AG04450 (cell line): ENCODE measurements around the gene MRPL12. TPM values are rescaled to one million over a fixed set of nuclear protein-coding genes. Genes with fewer than 3 reads are reported as not detected.

ENCODE experiments used
- CTCF ChIA-PET: fragments of 300-600, 350-600 bp; formaldehyde crosslinking; extraction: SDS; loops from one replicate; lab custom pipeline; 2022; ENCODE audit warnings: antibody characterized with exemption, inconsistent platforms; lab: Charles Lee
- POLR2A ChIA-PET: fragments of 350-600 bp; formaldehyde crosslinking; extraction: SDS; loops from one replicate; lab custom pipeline; 2021; ENCODE audit warnings: antibody characterized with exemption, inconsistent platforms; lab: Yijun Ruan, JAX
- DNase-seq: peaks from one replicate; pipeline ENCODE4 v3.0.0-alpha.2; 2011; ENCODE audit warnings: low read depth, low spot score
- H3K27ac ChIP-seq: one replicate; pipeline ENCODE4 v1.5.1; 2012; ENCODE audit warnings: low read depth, low read length, control low read depth
- H3K27me3 ChIP-seq: one replicate; pipeline ENCODE4 v1.6.0; 2012; ENCODE audit warnings: low read length; ENCODE audit not compliant: control insufficient read depth, insufficient read depth
- H3K4me3 ChIP-seq: 2 replicates; pipeline ENCODE4 v1.5.1; 2011; ENCODE audit warnings: mild to moderate bottlenecking, low read depth, low read length, control low read depth
- H3K9me3 ChIP-seq: 2 replicates; pipeline ENCODE4 v1.5.1; 2012; ENCODE audit warnings: low read length; ENCODE audit not compliant: control insufficient read depth, insufficient read depth
- polyA plus RNA-seq: library from polyadenylated mRNA; depleted of rRNA; stranded (reverse); fragments of >200 nt; gene quantifications from 2 replicates; pipeline ENCODE4 v1.2.3, GENCODE V29; 2011
- TF ChIP-seq, protein P1 (sequence below): IDR thresholded peaks from 2 replicates; pipeline ENCODE4 v1.5.1; 2011; ENCODE audit warnings: low read depth, low read length, control low read depth, inconsistent platforms

MRPL12 gene
- polyA plus RNA-seq, 1 experiment, result 52.1 TPM

GRCh38 chr17:81712468-81713003, 9.4 kb downstream of the MRPL12 start:
- DNase-seq, result no peak
- no peak overlapping the region for H3K27ac ChIP-seq
- POLR2A ChIA-PET, result interaction anchor here (1.1 to 1.5 kb wide), 4 partner anchors 9 to 130 kb away, joined by 3 to 12 read pairs (median 6); partner anchors contain the start of genes MCRIP1 and MRPL12

GRCh38 chr17:81713004-81713555, 9.9 kb downstream of the MRPL12 start:
- Histone ChIP-seq H3K27me3 (no peaks in the 10 kb centered on the region), H3K27ac (no peak overlapping the region), H3K4me3 (peak overlapping the region; percentile 66), H3K9me3 (no peaks in the 10 kb centered on the region)
- ChIA-PET POLR2A (interaction anchor here (1.1 to 1.5 kb wide), 4 partner anchors 9 to 130 kb away, joined by 3 to 12 read pairs (median 6); partner anchors contain the start of genes MCRIP1 and MRPL12), CTCF (no interaction called here)
- TF ChIP-seq, protein P1, sequence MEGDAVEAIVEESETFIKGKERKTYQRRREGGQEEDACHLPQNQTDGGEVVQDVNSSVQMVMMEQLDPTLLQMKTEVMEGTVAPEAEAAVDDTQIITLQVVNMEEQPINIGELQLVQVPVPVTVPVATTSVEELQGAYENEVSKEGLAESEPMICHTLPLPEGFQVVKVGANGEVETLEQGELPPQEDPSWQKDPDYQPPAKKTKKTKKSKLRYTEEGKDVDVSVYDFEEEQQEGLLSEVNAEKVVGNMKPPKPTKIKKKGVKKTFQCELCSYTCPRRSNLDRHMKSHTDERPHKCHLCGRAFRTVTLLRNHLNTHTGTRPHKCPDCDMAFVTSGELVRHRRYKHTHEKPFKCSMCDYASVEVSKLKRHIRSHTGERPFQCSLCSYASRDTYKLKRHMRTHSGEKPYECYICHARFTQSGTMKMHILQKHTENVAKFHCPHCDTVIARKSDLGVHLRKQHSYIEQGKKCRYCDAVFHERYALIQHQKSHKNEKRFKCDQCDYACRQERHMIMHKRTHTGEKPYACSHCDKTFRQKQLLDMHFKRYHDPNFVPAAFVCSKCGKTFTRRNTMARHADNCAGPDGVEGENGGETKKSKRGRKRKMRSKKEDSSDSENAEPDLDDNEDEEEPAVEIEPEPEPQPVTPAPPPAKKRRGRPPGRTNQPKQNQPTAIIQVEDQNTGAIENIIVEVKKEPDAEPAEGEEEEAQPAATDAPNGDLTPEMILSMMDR, result no peak
- DNase-seq, result no peak

More at GRCh38 chr17:81712468-81713003, 9.4 kb downstream of the MRPL12 start:
- TF ChIP-seq, protein P1, result peak; percentile 21; the same call in 1 of the 2 replicates
- H3K27me3 ChIP-seq, result no peaks in the 10 kb centered on the region
- peak overlapping the region; percentile 66 for H3K4me3 ChIP-seq
- CTCF ChIA-PET, result no interaction called here
- no peaks in the 10 kb centered on the region for H3K9me3 ChIP-seq

DNA sequence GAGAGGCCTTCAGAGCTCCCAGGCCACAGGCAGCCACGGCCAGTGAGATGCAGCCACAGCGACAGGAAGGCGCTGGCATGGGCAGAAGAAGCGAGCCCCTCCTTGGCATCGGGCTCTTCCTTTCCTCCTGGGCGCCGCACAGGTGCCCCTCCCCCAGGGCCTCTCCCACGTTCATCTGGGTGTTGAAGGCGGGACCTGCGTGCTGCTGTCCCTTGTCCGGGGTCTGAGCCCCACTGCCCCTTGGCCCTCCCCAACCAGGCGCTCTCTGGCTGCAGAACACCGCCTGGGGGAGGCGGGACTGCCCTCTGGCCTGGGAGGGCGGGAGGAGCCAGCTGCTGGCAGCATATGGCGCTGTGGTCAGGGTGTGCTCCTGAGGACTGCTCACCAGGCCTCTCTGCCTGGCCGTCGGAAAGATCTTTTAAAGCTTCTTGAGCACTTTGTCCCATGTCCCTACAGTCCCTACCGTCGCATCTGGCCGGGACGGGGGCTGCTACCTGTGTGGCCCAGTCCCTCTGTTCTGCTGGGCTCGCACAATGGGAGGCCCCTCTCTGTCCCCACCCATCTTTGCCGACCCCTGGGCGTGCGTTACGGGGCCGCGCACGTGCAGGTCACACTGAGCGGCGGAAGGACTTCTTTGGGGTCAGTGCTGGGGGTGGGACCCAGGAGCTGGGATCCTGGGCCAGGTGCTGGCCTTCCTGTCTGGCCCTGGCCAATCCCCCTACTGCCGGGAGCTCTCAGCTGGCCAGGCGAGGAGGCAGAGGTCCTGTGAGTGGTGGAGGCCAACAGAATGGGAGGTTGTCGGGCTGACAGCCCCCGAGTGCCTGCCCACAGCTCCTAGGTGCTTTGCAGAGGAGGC, 10.6 kb downstream of the MRPL12 start:
- POLR2A ChIA-PET, result interaction anchor here (1.1 to 1.5 kb wide), 3 partner anchors 8 to 129 kb away, joined by 3 to 10 read pairs (median 3); partner anchors contain the start of gene MCRIP1
- peak overlapping the region; percentile 66; the same call in 1 of the 2 replicates for H3K4me3 ChIP-seq

DNA sequence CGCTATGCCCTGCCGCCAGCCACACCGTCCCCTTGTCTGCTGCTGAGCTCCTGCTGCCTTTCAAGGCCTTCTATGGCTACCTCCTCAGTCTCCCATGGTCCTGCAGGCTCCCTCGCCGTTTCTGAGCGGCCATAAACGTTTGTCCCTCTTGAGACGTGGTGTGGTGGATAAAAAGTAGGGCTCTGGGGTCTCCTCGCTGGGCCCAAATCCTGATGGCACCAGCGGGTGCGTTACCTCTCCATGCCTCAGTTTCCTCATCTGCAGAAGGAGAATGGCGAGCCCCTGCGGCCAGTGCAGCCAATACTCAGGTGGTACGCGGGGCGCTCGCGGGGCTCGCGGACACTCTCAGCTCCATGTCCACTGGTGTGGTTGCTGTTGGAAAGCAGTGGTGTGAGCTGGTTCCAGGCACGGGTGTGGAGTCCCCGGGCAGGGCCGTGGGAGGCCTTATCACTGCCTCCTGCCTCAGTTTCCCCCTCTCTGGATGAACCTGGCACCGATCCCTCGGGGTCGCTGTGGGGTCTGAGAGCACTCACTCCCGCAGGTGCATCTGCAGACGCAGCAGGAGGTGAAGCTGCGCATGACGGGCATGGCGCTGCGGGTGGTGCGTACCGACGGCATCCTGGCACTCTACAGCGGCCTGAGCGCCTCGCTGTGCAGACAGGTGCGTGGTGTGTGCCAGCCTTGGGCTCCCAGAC, 11.4 kb downstream of the MRPL12 start:
- no peaks in the 10 kb centered on the region for H3K27me3 ChIP-seq
- no peak overlapping the region for H3K4me3 ChIP-seq
- no peaks in the 10 kb centered on the region; the same call in 1 of the 2 replicates for H3K9me3 ChIP-seq
- no peak for DNase-seq
- TF ChIP-seq, protein P1, result no peak
- ChIA-PET POLR2A (interaction anchor here (0.5 kb wide), 1 partner anchor 85 kb away, joined by 3 read pairs; no protein-coding TSS in a partner anchor), CTCF (no interaction called here)
- H3K27ac ChIP-seq, result no peak overlapping the region

More for the DNA sequence above, 10.6 kb downstream of the MRPL12 start:
- TF ChIP-seq, protein P1, result no peak
- Histone ChIP-seq H3K27me3 (no peaks in the 10 kb centered on the region), H3K9me3 (no peaks in the 10 kb centered on the region), H3K27ac (no peak overlapping the region)
- CTCF ChIA-PET, result no interaction called here
- no peak for DNase-seq
